ENCODE measurements around the gene PERP.
"Not testable (repeated sequence)": the region's sequence is repeated elsewhere in the genome, so short reads cannot be mapped to it uniquely, and the experiment has no call there.

PERP gene

DNA sequence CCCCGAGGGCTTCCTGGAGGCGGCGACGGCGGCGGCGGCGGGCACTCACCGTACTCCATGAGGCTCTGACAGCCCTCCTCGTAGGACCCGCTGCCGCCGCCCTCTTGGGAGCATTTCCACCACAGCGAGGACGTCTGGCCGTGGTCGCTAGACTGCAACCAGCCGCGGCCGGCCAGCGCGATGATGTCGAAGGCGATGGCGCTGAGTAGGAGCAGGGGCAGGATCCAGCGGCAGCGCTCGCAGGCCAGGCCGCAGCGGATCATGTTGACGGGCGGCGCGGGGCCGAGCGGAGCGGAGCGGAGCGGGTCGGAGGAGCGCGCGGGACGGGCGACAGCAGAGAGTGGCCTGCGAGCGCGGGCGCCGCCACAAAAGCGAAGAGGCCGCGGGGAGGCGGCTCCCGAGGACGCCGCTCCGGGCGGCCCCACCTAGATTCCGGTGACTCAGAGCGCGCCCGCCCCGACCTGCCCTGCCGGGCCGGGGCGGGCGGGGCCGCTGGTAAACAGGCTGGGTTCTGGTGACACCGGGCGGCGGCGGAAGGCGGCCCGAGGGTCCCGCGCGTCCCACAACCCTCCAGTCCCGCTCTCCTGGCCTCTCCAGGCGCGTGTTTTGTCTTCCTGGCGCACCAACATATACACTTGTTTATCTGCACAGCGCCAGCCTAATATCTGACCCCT is at the start of gene PERP:
PERP (minus strand) TSS at position 342 of the 674 bp plus-strand sequence; CDS start at position 263, 79 bp downstream.
- DNase-seq: peak; percentile 80

DNA sequence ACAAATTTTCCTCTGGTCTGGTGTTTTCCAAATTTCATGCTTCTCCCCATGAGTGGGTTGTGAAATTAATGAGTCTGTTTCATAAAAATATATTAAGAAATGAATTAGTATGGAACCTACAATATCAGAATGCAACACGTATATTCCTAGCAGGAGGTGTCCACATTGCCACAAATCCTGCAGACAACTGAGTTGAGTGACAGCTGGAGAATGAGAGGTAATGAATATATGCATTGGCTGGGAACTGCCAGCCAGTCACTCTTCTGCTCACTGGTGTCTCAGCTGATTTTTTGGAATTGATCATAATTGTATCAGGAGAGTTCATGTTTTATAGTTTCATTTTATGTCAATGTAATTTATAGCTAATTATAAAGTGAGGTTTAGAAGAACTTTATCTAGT is 48.2 kb upstream of the PERP start:
- DNase-seq: no peak

DNA sequence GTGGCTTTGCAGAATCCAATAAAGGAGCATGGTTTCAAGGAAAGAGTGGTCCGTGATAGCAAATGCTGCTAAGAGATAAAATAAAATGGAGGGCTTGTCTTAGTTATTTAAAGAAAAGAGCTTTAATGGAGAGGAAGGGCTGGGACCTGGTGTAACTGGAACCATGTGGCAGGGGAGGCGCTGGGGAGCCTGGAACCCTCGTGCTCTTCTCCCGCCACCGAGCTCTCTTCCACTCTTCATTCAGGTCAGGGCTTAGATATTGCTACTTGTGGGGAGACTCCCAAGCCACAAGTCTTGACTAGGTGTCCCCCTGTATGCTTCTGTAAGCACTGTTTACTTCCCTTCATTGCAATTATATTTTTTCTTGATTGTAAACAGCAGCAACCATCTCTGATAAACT is 39.3 kb upstream of the PERP start:
- DNase-seq: no peak

DNA sequence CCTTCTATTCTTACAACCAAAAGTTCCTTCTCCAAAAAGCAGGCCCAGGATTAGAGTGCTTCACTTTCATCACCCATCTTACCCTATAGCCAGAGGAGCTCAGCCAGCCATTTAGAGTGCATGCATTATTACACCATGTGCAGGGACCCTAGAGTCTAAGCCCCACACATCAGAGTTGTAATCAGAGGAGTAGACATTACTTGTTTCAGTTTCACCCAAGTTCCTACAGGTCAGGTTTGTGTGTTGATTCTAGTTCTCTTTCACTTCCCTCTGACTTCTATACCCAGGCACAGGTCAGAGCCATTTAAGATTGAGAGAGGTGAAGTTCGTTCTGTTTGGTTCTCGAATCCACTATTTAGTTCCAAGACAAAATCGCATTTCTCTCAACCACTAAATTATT is 38.2 kb upstream of the PERP start:
- DNase-seq: no peak

DNA sequence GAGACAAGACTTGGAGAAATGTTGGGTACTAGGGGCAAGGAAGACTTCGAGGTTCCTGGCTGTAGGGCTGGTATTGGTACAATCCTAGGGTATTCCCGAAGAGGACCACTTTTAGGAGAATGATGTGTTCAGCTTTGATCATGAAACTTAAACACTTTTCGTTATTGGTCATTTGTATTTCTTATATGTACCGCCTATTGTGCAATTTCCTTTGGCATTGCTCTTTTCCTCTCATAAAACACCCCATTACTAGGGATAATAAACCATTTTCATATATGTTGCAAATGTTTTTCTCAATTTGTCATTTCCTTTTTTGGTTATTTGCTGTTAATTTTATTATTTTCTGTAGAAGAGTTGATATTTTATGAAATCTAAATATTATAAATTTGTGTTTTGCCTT is 35.6 kb upstream of the PERP start:
- DNase-seq: no peak

DNA sequence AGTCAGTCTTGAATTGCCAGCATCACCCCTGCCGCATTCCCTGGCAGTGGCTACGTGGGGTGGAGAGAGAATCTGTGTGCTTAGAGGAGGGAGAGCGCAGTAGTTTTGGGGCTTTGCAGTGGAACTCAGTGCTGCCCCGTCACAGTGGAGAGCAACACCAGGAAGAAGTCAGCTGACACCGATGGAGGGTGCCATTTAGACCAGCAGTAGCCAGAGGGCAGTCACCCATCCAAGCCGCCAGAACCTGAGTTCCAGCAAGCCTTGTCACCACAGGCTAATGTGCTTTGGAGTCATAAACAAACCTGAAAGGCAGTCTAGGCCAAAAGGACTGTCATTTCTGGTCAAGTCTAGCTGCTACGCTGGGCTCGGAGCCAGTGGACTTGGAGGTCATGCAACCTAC is 22.0 kb upstream of the PERP start:
- DNase-seq: no peak

DNA sequence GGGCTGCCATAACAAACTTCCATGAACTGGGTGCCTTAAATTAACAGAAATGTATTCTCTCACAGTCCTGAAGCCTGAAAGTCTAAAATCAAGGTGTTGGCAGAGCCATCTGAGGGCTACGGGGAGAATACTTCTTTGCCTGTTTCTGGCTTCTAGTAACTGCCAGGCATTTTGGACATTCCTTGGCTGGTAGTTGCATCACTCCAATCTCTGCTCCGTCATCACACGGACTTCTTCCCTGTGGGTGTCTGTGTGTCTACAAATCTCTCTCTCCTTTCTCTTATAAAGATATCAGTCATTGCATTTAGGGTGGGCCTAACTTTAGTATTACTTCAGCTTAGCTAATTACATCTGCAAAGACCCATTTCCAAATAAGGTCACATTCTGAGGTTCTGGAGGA is 20.9 kb upstream of the PERP start:
- DNase-seq: no peak

DNA sequence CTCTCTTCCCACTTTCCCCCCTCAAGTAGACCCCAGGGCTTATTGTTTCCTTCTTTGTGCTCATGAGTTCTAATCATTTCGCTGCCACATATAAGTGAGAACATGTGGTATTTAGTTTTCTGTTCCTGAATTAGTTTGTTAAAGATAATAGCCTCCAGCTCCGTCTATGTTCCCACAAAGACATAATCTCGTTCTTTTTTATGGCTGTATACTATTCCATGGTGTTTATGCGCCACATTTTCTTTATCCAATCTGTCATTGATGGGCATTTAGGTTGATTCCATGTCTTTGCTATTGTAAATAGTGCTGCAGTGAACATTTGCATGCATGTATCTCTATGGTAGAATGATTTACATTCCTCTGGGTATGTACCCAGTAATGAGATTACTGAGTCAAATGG is 16.9 kb upstream of the PERP start:
- no peak for DNase-seq

DNA sequence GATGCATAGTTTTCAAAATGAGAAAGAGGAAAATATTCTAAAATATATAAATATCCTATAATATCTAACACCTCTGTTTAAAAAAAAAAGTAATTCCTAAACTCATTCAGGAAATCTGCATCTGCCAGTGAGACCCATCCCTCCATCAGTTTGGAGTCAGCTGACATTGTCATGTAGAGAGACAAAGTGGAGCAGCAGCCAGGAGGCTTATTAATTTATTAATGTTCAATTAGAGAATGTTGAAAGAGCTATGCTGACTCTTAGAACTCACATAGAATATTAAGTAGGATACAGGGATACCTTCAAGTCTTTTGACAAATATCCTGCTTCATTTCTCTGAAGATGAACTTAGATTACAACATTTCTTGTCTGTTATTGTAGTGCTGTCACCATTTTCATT is 12.8 kb upstream of the PERP start:
- DNase-seq: no peak

DNA sequence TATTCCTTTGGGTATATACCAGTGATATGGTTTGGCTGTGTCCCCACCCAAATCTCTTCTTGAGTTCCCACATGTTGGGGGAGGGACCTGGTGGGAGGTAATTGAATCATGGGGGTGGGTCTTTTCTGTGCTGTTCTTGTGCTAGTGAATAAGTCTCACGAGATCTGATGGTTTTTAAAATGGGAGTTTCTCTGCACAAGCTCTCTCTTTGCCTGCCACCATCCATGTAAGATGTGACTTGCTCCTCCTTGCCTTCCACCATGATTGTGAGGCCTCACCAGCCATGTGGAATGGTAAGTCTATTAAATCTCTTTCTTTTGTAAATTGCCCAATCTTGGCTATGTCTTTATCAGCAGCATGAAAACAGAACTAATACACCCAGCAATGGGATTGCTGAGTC is 12.0 kb upstream of the PERP start:
- not testable (repeated sequence) for DNase-seq

DNA sequence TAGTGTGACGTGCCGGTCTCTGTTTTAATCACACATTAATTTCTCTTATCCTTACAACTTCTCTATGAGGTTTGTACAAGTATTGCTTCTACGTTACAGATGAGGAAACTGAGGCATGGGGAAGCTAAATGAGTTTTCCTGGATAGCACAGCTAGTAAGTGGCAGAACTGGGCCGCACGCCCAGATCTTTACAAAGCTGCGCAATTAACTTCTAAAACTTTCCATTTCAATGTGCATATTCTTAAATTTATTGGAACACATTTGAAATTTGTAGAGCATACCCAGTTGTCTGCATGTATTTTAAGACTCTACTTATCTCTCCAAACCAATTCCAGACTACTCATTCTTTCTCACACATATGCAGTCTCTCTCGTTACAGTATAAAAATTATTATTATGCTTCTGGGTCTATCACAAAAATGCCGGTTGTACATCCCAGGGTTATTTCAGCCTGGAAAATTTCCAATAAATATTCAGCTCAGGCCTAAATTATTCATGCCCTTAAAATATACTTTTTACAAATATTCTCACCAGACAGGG is 10.2 kb upstream of the PERP start:
- no peak for DNase-seq

DNA sequence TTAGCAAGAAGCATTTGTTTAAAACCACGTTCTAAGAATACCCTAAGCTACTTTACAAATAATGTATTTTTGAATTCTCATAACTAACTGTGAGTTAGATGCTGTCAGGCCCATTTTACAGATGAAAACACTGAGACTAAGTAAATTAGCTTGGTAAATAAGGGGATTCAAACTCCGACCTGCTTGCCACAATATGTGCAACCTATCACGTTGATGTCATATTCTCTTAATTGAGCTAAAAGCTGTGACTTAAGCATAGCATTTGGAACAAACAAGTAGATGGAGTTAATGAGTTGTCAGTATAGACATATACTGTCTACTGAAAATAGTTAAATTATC is 9.4 kb upstream of the PERP start:
- DNase-seq: no peak

DNA sequence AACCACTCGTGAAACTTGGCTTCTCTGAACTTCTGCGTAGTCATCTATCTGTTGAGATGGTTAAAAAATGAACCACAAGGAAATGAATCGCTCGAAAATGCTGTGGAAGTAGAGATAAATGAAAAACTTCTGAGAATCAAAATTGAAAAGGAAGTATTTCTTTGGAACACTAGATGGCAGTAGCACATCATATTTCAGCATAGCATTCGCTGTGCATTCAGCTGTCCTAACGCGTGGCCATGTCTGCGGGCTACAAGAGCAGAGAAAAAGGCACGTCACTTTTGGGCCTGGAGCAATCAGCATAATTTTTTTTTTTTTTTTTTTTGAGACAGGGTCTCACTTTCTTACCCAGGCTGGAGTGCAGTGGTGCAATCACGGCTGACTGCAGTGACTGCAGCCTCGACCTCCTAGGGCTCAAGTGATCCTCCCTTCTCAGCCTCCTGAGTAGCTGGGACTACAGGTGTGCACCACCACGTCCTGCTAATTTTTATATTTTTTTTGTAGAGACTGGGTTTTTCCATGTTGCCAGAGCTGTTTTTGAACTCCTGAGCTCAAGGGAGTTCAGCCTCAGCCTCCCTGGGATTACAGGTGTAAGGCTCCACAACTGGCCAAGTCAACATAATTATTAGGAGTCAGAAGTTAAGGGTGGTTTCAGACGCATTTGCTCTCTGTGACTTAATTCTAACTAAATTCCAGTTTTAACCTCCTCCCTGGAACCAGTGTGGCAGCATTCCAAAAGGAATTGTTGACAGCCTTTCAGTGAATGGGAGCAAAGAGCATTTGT is 8.8 kb upstream of the PERP start:
- peak; percentile 70 for DNase-seq

DNA sequence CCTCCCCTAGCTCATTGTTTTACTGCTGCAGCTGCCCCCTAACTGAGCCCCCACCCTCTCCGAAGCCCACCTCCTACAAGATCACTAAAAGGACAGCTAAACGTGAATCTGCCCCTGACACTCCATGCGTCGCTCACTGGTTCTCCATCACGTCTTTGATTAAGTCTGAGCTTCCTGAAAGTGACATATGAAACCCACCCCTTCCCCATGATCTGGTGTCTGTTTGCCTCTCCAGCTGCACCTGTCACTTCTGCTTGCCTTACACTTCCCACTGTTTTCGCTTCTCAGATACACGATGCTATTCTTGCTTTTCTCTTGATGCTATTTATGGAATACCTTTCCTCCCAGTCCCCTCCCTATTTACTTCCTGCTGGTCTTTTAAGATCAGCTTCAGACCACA is 8.0 kb upstream of the PERP start:
- DNase-seq: no peak

DNA sequence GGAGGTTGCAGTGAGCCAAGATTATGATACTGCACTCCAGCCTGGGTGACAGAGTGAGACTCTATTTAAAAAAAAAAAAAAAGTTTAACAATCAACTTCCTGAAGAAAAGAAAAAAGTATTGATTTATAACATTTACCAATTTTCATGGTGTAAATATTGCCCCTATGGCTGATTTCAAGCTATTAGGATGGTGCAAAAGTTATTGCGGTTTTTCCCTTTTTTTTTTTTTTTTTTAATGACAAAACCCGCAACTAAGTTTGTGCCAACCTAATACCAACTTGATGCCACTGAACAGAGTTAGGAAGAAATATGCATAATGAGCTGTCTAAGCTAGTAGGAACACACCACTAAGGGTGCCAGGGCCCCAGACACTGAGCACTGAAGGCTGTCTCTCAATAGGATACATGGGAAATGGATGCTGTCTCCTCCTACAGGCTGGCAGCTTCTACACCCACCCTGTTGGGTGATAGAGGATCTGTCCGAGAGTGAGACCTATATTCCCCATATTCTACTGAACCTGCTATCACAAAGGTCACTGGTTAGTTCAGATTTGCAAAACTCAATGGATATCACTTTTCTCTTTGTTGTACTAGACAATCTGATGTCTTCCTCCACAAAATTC is 6.5 kb upstream of the PERP start:
- no peak for DNase-seq

DNA sequence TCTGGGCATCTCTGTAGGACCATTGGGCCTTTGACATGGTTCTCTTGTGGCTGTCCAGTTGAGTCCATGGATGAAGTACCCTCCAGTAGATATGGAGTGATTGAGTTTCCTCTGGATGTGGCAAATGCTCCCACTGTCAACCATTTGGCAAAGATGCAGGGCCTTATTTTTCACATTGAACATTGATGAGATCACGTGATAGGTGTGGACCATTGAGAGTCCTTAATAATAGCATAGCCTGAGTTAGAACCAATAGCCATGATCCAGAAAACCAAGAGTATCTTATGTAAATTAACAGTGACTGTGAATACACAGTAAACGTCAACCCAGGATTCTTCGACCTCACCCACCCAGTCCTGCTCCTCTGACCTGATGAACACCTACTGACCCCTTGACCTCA is 3.0 kb upstream of the PERP start:
- DNase-seq: no peak

DNA sequence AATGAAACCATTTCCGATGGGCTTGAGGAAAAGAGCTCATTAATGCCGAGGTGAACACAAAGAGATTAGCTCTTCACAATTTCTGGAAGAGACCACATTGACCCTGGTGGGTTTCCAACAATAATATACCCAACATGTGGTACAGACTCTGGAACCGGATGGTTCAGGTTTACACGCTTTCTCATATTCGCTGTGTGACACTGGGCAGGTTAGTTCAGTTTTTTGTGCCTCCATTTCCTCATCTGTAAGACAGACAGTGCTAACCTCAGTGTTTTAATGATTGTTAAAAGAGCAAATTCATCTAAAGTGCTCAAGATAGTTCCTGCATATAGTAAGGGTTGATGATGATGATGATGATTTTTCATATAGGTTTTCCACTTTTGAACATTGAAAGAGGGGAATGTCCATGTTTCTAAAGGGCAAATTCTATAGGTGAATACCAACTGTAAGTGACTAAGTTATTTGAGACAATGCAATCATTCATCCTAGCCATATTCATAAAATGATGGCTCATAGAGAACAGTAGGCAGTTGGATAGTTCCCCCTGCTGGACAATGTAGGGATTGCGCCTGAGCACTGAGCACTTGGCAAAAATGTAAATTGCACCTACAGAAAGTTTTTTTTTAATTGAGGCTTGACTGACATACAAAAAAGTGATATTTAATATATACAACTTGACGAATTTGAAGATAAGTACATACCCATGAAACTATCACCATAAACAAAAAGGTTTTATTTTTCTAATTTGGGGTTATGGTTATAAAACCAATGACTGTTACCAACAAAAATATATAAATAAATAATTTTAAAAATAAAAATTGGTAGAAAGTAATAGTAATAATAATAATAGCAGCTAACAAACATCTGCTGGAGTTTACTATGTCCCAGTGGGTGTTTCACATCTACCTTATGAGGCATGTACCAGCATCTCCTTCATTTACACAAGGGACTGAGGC is 2.1 kb upstream of the PERP start:
- DNase-seq: peak; percentile 82

DNA sequence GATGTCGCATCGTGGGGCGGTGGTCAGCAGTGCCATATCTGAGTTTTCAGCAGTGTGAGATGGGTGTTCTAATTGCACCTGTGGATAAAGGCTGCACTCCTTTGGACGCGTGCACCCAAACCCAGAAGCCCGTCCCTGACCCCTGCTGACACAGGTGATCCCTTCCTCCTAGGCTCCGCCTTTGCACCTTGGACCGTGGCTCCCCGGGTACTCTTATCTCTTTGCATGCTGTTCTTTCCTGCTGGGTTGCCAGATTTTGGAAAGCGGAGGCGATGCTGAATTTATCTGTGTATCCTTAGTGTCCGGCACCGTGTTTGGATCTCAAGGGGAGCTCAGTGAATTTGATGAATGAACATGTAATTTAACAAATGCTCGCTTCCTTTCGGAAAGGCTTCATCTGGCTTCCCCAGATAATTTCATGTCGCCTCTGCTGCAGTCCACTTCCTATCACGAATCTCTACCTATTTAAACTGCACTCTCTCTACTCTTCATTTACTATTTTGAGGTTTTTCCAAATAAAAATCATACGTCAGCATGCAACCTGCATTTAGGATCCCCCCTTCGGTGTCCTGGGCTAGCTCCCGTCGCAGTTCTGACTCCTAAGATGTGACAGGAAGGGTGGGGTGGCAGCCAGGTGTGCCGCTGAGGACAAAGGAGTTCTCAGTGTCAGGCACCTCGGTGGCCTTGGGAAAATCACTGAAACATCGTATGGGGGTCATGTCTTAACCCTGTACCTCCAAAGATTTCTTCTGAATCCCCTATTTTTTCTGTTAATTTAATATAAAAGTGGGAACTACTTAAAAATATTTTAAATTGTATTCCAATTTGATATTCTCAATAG is 753 bp upstream of the PERP start:
- peak; percentile 13 for DNase-seq

DNA sequence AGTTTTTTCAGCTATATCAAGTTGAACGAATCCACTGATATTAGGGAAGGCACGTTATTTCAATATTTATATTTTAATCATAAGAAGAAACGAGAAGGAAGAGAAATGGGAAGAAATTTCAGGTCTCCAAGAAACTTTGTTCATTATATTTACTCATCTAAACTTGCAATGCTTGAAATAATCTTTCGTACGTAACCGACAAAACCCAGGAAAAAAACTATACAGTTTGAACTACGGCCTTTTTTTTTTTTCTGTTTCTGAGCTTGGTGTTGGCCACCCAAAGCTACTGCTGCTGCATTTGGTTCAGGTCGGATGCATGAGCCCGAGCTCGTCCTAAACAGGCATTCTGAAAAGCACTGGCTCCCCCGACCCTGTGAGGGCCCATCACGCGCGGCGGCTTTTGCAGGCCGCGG is 548 bp downstream of the PERP start:
- no peak for DNase-seq

DNA sequence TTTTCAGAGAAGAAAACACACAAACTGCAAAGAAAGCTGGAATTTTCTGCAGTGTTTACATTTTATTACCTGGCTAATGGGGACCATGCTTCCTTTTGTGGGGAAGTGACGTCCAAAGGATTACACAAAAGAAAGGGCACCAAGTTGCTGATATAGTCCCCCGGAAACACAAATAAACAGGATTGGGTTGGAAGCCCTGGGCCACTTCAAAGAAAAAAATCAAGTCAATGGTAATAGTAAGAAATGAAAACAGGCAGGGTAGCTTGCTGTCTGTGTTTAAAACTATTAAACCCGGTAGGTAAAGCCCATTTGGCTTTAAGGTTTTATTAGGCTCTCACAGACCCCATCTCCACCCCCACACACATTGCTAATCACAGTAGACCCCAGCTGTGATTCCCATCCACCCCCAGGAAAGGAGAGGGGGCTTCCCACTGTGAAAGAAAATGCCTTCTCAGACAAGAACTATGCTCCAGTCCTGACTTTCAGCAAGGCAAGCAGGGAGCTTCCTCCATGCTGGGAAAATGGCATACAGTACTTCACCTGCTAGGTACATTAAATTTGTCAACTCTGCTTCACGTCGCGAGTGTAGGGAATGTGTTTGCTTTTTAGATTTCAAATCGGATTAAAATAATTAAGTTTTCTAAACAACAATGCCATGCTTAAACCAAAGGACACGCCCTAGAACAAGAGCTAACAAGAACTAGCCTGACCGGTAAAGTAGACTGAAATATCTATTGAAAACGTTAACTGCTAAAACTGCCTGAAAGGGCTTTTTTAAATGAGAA is 1.1 kb downstream of the PERP start:
- no peak for DNase-seq

DNA sequence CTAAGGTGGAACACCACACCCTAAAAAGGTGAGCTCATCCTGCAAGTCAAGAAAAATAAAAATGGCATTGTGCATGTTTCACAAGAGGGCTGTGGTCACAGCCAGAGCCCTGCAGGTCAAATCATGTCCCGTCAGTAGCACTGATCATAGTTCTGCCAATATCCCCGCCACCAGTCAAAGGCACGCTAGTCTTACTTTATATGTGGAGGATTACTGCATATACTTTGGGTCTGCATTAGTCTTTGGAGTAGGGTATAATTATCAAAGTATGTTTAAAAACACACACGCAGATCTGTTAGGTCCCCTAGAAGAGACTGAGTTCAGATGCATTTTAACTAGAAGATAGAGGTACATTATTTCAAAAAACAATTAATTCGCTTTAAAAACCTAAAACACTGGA is 1.8 kb downstream of the PERP start:
- DNase-seq: no peak
